ENCODE measurements around the gene HPCAL1. TPM values are rescaled to one million over a fixed set of nuclear protein-coding genes. Genes with fewer than 3 reads are reported as not detected.

Gene HPCAL1
- total RNA-seq, 1 donor from 2014 or later = 69.1 TPM

- DNase-seq (ENCODE audit: low read depth, low spot score) = no peak
Measured at GRCh38 chr2:10369269-10370255, 66.9 kb downstream of the HPCAL1 start.

GRCh38 chr2:10370390-10370789, 67.7 kb downstream of the HPCAL1 start:
- no peak for DNase-seq (ENCODE audit: low read depth, low spot score)

GRCh38 chr2:10370895-10371294, 68.2 kb downstream of the HPCAL1 start:
- DNase-seq (ENCODE audit: low read depth, low spot score) = no peak

GRCh38 chr2:10371441-10372196, 68.9 kb downstream of the HPCAL1 start:
- DNase-seq (ENCODE audit: low read depth, low spot score) = no peak

- DNase-seq (ENCODE audit: low read depth, low spot score) = no peak
Measured at GRCh38 chr2:10372203-10372861, 69.6 kb downstream of the HPCAL1 start.

GRCh38 chr2:10372862-10373240, 70.1 kb downstream of the HPCAL1 start:
- DNase-seq (ENCODE audit: low read depth, low spot score) = no peak

- no peak for DNase-seq (ENCODE audit: low read depth, low spot score)
Measured at GRCh38 chr2:10373931-10374330, 71.2 kb downstream of the HPCAL1 start.

- no peak for DNase-seq (ENCODE audit: low read depth, low spot score)
Measured at GRCh38 chr2:10374362-10374943, 71.7 kb downstream of the HPCAL1 start.

- no peak for DNase-seq (ENCODE audit: low read depth, low spot score)
Measured at GRCh38 chr2:10375570-10376281, 73.0 kb downstream of the HPCAL1 start.

GRCh38 chr2:10377052-10377746, 74.5 kb downstream of the HPCAL1 start:
- no peak for DNase-seq (ENCODE audit: low read depth, low spot score)

GRCh38 chr2:10377747-10378085, 75.0 kb downstream of the HPCAL1 start:
- no peak for DNase-seq (ENCODE audit: low read depth, low spot score)

GRCh38 chr2:10378189-10378588, 75.5 kb downstream of the HPCAL1 start:
- DNase-seq (ENCODE audit: low read depth, low spot score) = no peak

- DNase-seq (ENCODE audit: low read depth, low spot score) = no peak
Measured at GRCh38 chr2:10380048-10380926, 77.6 kb downstream of the HPCAL1 start.

GRCh38 chr2:10381997-10382353, 79.3 kb downstream of the HPCAL1 start:
- DNase-seq (ENCODE audit: low read depth, low spot score) = no peak

- peak; percentile 29 for DNase-seq (ENCODE audit: low read depth, low spot score)
Measured at GRCh38 chr2:10382354-10383061, 79.8 kb downstream of the HPCAL1 start.

- no peak for DNase-seq (ENCODE audit: low read depth, low spot score)
Measured at GRCh38 chr2:10383960-10384734, 81.4 kb downstream of the HPCAL1 start.

GRCh38 chr2:10385501-10385900, 82.8 kb downstream of the HPCAL1 start:
- no peak for DNase-seq (ENCODE audit: low read depth, low spot score)

Measured in pulmonary artery endothelial cell (primary cell).